GM12878 (cell line): ENCODE results near the gene PISD.

ENCODE experiments used
- EP300 ChIP-seq, 2 experiments: fragments of 150-350 bp in 1 of 2; IDR thresholded peaks; 2 replicates each; pipeline ENCODE4 v1.6.1; 2011 to 2012; ENCODE audit warnings: low read depth in 2 of 2, low read length in 2 of 2, borderline replicate concordance in 1 of 2, improper control_type of control experiment in 1 of 2, inconsistent platforms in 1 of 2; ENCODE audit not compliant: control insufficient read depth in 1 of 2
- POLR2AphosphoS5 ChIP-seq: IDR thresholded peaks from 2 replicates; pipeline ENCODE4 v1.6.1; 2011; ENCODE audit warnings: mild to moderate bottlenecking, low read length, inconsistent platforms
- TF ChIP-seq, protein P1 (sequence below): IDR thresholded peaks from 2 replicates; pipeline ENCODE4 v1.6.1; 2011; ENCODE audit warnings: low read depth, low read length, improper control_type of control experiment, borderline replicate concordance

GRCh38 chr22:31629741-31630184 is 32.3 kb downstream of the PISD start:
- TF ChIP-seq POLR2AphosphoS5 (no peak), EP300 (IDR thresholded peaks at IDR 0.05; ENCODE audit: borderline replicate concordance in 1 of 2, control insufficient read depth in 1 of 2, low read depth in 2 of 2, low read length in 2 of 2) (no peak)
- TF ChIP-seq, protein P1, sequence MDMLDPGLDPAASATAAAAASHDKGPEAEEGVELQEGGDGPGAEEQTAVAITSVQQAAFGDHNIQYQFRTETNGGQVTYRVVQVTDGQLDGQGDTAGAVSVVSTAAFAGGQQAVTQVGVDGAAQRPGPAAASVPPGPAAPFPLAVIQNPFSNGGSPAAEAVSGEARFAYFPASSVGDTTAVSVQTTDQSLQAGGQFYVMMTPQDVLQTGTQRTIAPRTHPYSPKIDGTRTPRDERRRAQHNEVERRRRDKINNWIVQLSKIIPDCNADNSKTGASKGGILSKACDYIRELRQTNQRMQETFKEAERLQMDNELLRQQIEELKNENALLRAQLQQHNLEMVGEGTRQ: no peak
